OCI-LY7 (cell line): Measurements from ENCODE around the gene TMEFF1. TPM values are rescaled to one million over a fixed set of nuclear protein-coding genes. Genes with fewer than 3 reads are reported as not detected.
A peak's percentile ranks its signal among the peaks of the same experiment; 100 is the strongest.
"Not testable (repeated sequence)": the region's sequence is repeated elsewhere in the genome, so short reads cannot be mapped to it uniquely, and the experiment has no call there.

Source experiments
- BruUV-seq: library from RNA; stranded (reverse); fragments of 400-500 nt; replicated peaks from 2 replicates; lab custom pipeline; 2021; lab: Mats Ljungman, UMichigan
- CTCF ChIA-PET: fragments of 300-600 bp; sonication (Branson Sonifier 250); formaldehyde crosslinking; loops from one replicate; lab custom pipeline; 2022; ENCODE audit warnings: antibody characterized with exemption; ENCODE audit not compliant: unreplicated experiment; lab: Charles Lee
- POLR2A ChIA-PET: fragments of 300-600 bp; sonication (Branson Sonifier 250); formaldehyde crosslinking; loops from one replicate; lab custom pipeline; 2022; ENCODE audit warnings: antibody characterized with exemption; lab: Charles Lee
- DNase-seq: peaks from one replicate; pipeline ENCODE4 v3.0.0-alpha.2; 2015; ENCODE audit warnings: low spot score
- H2AFZ ChIP-seq: fragments of 200-600 bp; sonication (generic), shearing (Covaris generic); 2 replicates; pipeline ENCODE4 v1.6.1; 2014; ENCODE audit warnings: mild to moderate bottlenecking, antibody characterized with exemption, low read length, moderate library complexity
- H3K27ac ChIP-seq: fragments of 200-600 bp; sonication (generic); 2 replicates; pipeline ENCODE4 v1.5.1; 2014; ENCODE audit warnings: mixed run types, low read depth, mild to moderate bottlenecking, moderate library complexity, low read length, inconsistent platforms; ENCODE audit not compliant: poor library complexity, severe bottlenecking
- H3K36me3 ChIP-seq: fragments of 200-600 bp; sonication (generic); 2 replicates; pipeline ENCODE4 v1.6.1; 2014; ENCODE audit warnings: mild to moderate bottlenecking, antibody characterized with exemption, low read length, moderate library complexity, mixed read lengths; ENCODE audit not compliant: insufficient read depth
- H3K4me1 ChIP-seq: fragments of 200-600 bp; sonication (generic); 2 replicates; pipeline ENCODE4 v1.5.1; 2014; ENCODE audit warnings: mild to moderate bottlenecking, low read length; ENCODE audit not compliant: insufficient read depth, poor library complexity, severe bottlenecking
- H3K4me2 ChIP-seq: fragments of 200-600 bp; sonication (generic); 2 replicates; pipeline ENCODE4 v1.6.1; 2014; ENCODE audit warnings: mild to moderate bottlenecking, low read length
- H3K4me3 ChIP-seq: fragments of 200-600 bp; sonication (generic); 2 replicates; pipeline ENCODE4 v1.5.1; 2014; ENCODE audit warnings: mild to moderate bottlenecking, low read depth, low read length; ENCODE audit not compliant: poor library complexity, severe bottlenecking
- H3K79me2 ChIP-seq: fragments of 200-600 bp; sonication (generic); 2 replicates; pipeline ENCODE4 v1.6.1; 2016; ENCODE audit warnings: low read depth, mild to moderate bottlenecking, low read length, moderate library complexity, mixed read lengths; ENCODE audit not compliant: insufficient read depth
- H3K9me2 ChIP-seq: fragments of 200-600 bp; sonication (generic); 2 replicates; pipeline ENCODE4 v1.6.1; 2016; ENCODE audit warnings: mild to moderate bottlenecking, low read length, mixed read lengths; ENCODE audit not compliant: insufficient read depth
- H3K9me3 ChIP-seq: fragments of 200-600 bp; sonication (generic); 2 replicates; pipeline ENCODE4 v1.6.1; 2014; ENCODE audit warnings: mild to moderate bottlenecking, mixed run types, low read length, mixed read lengths
- H4K20me1 ChIP-seq: fragments of 200-600 bp; sonication (generic); 2 replicates; pipeline ENCODE4 v1.6.1; 2014; ENCODE audit warnings: mild to moderate bottlenecking, antibody characterized with exemption, low read length, moderate library complexity, mixed read lengths; ENCODE audit not compliant: insufficient read depth
- EZH2phosphoT487 ChIP-seq: fragments of 200-600 bp; sonication (generic); IDR thresholded peaks from 2 replicates; pipeline ENCODE4 v1.6.1; 2018; ENCODE audit warnings: low read depth, borderline replicate concordance, mild to moderate bottlenecking, mixed run types, antibody characterized with exemption, low read length, moderate library complexity, mixed read lengths
- intact Hi-C: fragments of 100-400 bp; cut with micrococcal nuclease; formaldehyde crosslinking; loops from one replicate; pipeline ENCODE4 v1.10.0; 2022; ENCODE audit not compliant: unreplicated experiment
- total RNA-seq, 2 experiments: library from RNA; depleted of rRNA in 1 of 2; stranded (reverse); fragments of >200 nt in 1 of 2; shearing (Covaris generic) in 1 of 2; gene quantifications; 2 replicates each; pipeline ENCODE4 v1.2.3, GENCODE V29; 2014 to 2022
- TF ChIP-seq, protein P1 (sequence below): fragments of 200-600 bp; sonication (generic); conservative IDR thresholded peaks from 2 replicates; pipeline ENCODE4 v1.5.1; 2014; ENCODE audit warnings: mild to moderate bottlenecking, antibody characterized with exemption, low read length, moderate library complexity, mixed read lengths

TMEFF1 gene
- total RNA-seq, 2 experiments from 2014 or later = 3.6 to 4.7 TPM

DNA sequence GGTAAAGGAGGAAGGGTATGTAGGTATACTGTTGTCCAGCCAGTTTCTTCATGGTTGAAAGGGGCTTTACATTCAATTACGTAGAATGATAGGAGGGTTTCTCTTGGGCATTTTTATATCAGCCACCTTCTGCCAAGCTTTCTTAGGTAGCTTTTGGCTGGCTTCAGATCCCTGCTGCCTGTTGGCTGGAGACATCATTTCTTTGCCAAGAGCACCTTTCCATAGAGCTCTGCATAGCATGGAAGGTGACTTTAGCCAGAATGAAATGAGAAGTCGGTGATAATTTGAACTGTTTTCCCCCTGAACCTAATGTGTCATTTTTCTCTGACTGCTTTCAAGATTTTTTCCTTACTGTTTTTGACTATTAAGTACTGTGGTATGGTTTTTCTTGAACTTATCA is 26.9 kb downstream of the TMEFF1 start:
- no peak for DNase-seq
- Histone ChIP-seq H3K27ac (no peak overlapping the region), H3K36me3 (peaks cover 5% of the 10 kb centered on the region; the same call in 1 of the 2 replicates), H3K4me2 (peak overlapping the region; percentile 55), H4K20me1 (no peaks in the 10 kb centered on the region), H3K4me1 (peaks cover 15% of the 10 kb centered on the region), H3K9me3 (no peaks in the 10 kb centered on the region), H2AFZ (peak overlapping the region; percentile 42; the same call in 1 of the 2 replicates), H3K4me3 (no peak overlapping the region), H3K9me2 (no peaks in the 10 kb centered on the region), H3K79me2 (no peaks in the 10 kb centered on the region)
- TF ChIP-seq, protein P1, sequence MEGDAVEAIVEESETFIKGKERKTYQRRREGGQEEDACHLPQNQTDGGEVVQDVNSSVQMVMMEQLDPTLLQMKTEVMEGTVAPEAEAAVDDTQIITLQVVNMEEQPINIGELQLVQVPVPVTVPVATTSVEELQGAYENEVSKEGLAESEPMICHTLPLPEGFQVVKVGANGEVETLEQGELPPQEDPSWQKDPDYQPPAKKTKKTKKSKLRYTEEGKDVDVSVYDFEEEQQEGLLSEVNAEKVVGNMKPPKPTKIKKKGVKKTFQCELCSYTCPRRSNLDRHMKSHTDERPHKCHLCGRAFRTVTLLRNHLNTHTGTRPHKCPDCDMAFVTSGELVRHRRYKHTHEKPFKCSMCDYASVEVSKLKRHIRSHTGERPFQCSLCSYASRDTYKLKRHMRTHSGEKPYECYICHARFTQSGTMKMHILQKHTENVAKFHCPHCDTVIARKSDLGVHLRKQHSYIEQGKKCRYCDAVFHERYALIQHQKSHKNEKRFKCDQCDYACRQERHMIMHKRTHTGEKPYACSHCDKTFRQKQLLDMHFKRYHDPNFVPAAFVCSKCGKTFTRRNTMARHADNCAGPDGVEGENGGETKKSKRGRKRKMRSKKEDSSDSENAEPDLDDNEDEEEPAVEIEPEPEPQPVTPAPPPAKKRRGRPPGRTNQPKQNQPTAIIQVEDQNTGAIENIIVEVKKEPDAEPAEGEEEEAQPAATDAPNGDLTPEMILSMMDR = no peak
- TF ChIP-seq EZH2phosphoT487 = no peak
- no TSS peak for BruUV-seq
- POLR2A ChIA-PET = interaction anchor here (0.7 kb wide), 1 partner anchor 24 kb away, joined by 3 read pairs; no protein-coding TSS in a partner anchor
- intact Hi-C loops = no loop called here
- CTCF ChIA-PET = no interaction called here

- peaks cover 14% of the 10 kb centered on the region for H3K9me3 ChIP-seq
- no peaks in the 10 kb centered on the region for H3K9me2 ChIP-seq
- H2AFZ ChIP-seq = no peak overlapping the region
- POLR2A ChIA-PET = interaction anchor here (0.6 kb wide), 3 partner anchors 62 to 1086 kb away, joined by 3 to 4 read pairs (median 3); no protein-coding TSS in a partner anchor
- H3K4me2 ChIP-seq = no peak overlapping the region
- no TSS peak for BruUV-seq
- H4K20me1 ChIP-seq = no peaks in the 10 kb centered on the region
- H3K36me3 ChIP-seq = peaks cover 22% of the 10 kb centered on the region
- no peaks in the 10 kb centered on the region for H3K79me2 ChIP-seq
- peaks cover 17% of the 10 kb centered on the region for H3K4me1 ChIP-seq
- intact Hi-C loops = loop anchor here (5.0 kb wide), 1 partner anchor 92 kb away; no protein-coding TSS in a partner anchor
- TF ChIP-seq, protein P1 = peak; percentile 99
- TF ChIP-seq EZH2phosphoT487 = no peak
- H3K4me3 ChIP-seq = no peak overlapping the region
- CTCF ChIA-PET = no interaction called here
- DNase-seq = peak; percentile 75
- H3K27ac ChIP-seq = no peak overlapping the region
Observed at GRCh38 chr9:100505564-100506159, 32.7 kb downstream of the TMEFF1 start.

DNA sequence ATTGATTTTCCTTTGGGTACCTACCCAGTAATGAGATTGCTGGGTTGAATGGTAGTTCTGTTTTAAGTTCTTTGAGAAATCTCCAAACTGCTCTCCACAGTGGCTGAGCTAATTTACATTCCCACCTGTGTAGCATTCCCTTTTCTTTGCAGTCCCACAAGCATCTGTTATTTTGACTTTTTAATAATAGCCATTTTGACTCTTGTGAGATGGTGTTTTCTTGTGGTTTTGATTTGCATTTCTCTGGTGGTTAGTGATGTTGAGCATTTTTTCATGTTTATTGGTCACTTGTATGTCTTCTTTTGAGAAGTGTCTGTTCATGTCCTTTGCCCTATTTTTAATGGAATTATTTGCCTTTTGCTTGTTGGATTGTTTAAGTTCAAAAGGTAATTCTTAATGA is 34.4 kb downstream of the TMEFF1 start:
- intact Hi-C loops = loop anchor here (5.0 kb wide), 1 partner anchor 90 kb away; no protein-coding TSS in a partner anchor
- CTCF ChIA-PET = not testable (repeated sequence)

More for the DNA sequence above, 34.4 kb downstream of the TMEFF1 start:
- Histone ChIP-seq H3K27ac (peak overlapping the region; percentile 47), H3K36me3 (peaks cover 21% of the 10 kb centered on the region), H3K4me3 (peak overlapping the region; percentile 32), H3K4me2 (peak overlapping the region; percentile 50), H3K9me3 (peaks cover 14% of the 10 kb centered on the region), H3K4me1 (peaks cover 17% of the 10 kb centered on the region)
- not testable (repeated sequence) for H3K79me2 ChIP-seq, H2AFZ ChIP-seq, H3K9me2 ChIP-seq, BruUV-seq, H4K20me1 ChIP-seq
- peak; percentile 43 for DNase-seq
- POLR2A ChIA-PET = interaction anchor here (0.7 kb wide), 1 partner anchor 88 kb away, joined by 4 read pairs; no protein-coding TSS in a partner anchor
